Neural cell (in vitro differentiated cells): ENCODE measurements around the gene OLIG1. TPM values are rescaled to one million over a fixed set of nuclear protein-coding genes. Genes with fewer than 3 reads are reported as not detected.

ENCODE experiments used
- H2AFZ ChIP-seq: fragments of 200-600, 300-800 bp; sonication (generic), shearing (Covaris generic); 2 replicates; pipeline ENCODE4 v1.6.0; 2014; ENCODE audit warnings: low read depth, mild to moderate bottlenecking, antibody characterized with exemption, low read length, moderate library complexity
- H3F3A ChIP-seq: fragments of 200-600 bp; shearing (Covaris generic); 2 replicates; pipeline ENCODE4 v1.6.1; 2016; ENCODE audit warnings: mild to moderate bottlenecking, moderate library complexity, mixed read lengths, antibody characterized with exemption, low read length; ENCODE audit not compliant: insufficient read depth, poor library complexity, severe bottlenecking
- H3K27ac ChIP-seq: fragments of 200-600, 300-800 bp; sonication (generic), shearing (Covaris generic); 2 replicates; pipeline ENCODE4 v1.5.1; 2014; ENCODE audit warnings: mild to moderate bottlenecking, low read length, moderate library complexity
- H3K27me3 ChIP-seq: fragments of 300-800, 200-600 bp; sonication (generic), shearing (Covaris generic); 2 replicates; pipeline ENCODE4 v1.6.0; 2014; ENCODE audit warnings: mild to moderate bottlenecking, low read depth, low read length, moderate library complexity; ENCODE audit not compliant: insufficient read depth
- H3K36me3 ChIP-seq: fragments of 300-800, 200-600 bp; sonication (generic), shearing (Covaris generic); 2 replicates; pipeline ENCODE4 v1.5.1; 2014; ENCODE audit warnings: mild to moderate bottlenecking, antibody characterized with exemption, low read length, moderate library complexity; ENCODE audit not compliant: insufficient read depth
- H3K4me2 ChIP-seq: fragments of 300-800, 200-600 bp; sonication (generic), shearing (Covaris generic); 2 replicates; pipeline ENCODE4 v1.6.0; 2014; ENCODE audit warnings: mild to moderate bottlenecking, low read length
- H3K4me3 ChIP-seq: fragments of 300-800, 200-600 bp; sonication (generic), shearing (Covaris generic); 2 replicates; pipeline ENCODE4 v1.5.1; 2014; ENCODE audit warnings: mild to moderate bottlenecking, low read length, moderate library complexity
- H3K79me2 ChIP-seq: fragments of 200-600 bp; shearing (Covaris generic); replicated peaks from 2 replicates; pipeline ENCODE4 v1.6.0; 2014; ENCODE audit warnings: mild to moderate bottlenecking, low read length, moderate library complexity; ENCODE audit not compliant: insufficient read depth
- H3K9ac ChIP-seq: fragments of 300-800, 200-600 bp; sonication (generic), shearing (Covaris generic); 2 replicates; pipeline ENCODE4 v1.6.1; 2016; ENCODE audit warnings: mild to moderate bottlenecking, low read length, mixed read lengths
- H3K9me2 ChIP-seq: fragments of 200-600 bp; shearing (Covaris generic); 2 replicates; pipeline ENCODE4 v1.6.1; 2016; ENCODE audit warnings: mild to moderate bottlenecking, low read length, mixed read lengths; ENCODE audit not compliant: insufficient read depth
- H3K9me3 ChIP-seq: fragments of 200-600, 300-800 bp; sonication (generic), shearing (Covaris generic); 2 replicates; pipeline ENCODE4 v1.6.1; 2016; ENCODE audit warnings: mild to moderate bottlenecking, mixed run types, low read length, moderate library complexity, mixed read lengths
- H4K20me1 ChIP-seq: fragments of 200-600 bp; shearing (Covaris generic); 2 replicates; pipeline ENCODE4 v1.6.1; 2016; ENCODE audit warnings: mild to moderate bottlenecking, mixed run types; ENCODE audit not compliant: insufficient read depth
- EP300 ChIP-seq: fragments of 450-650 bp; conservative IDR thresholded peaks from 2 replicates; pipeline ENCODE4 v1.6.1; 2014; ENCODE audit warnings: antibody characterized with exemption, mild to moderate bottlenecking, moderate library complexity; ENCODE audit not compliant: poor library complexity, severe bottlenecking
- EZH2 ChIP-seq: fragments of 200-600, 300-800 bp; shearing (Covaris generic), sonication (generic); IDR thresholded peaks from 2 replicates; pipeline ENCODE4 v1.6.1; 2014; ENCODE audit warnings: antibody characterized with exemption, low read length, borderline replicate concordance, mild to moderate bottlenecking; ENCODE audit not compliant: insufficient read depth, poor library complexity, severe bottlenecking
- MXI1 ChIP-seq: fragments of 450-650 bp; conservative IDR thresholded peaks from 2 replicates; pipeline ENCODE4 v1.6.1; 2014; ENCODE audit warnings: antibody characterized with exemption, mild to moderate bottlenecking; ENCODE audit not compliant: poor library complexity, severe bottlenecking
- POLR2AphosphoS5 ChIP-seq: IDR thresholded peaks from 2 replicates; pipeline ENCODE4 v1.6.1; 2012
- RAD21 ChIP-seq: fragments of 450-650 bp; conservative IDR thresholded peaks from 2 replicates; pipeline ENCODE4 v1.6.1; 2014; ENCODE audit warnings: antibody characterized with exemption, mild to moderate bottlenecking, moderate library complexity
- SMC3 ChIP-seq: fragments of 450-650 bp; conservative IDR thresholded peaks from 2 replicates; pipeline ENCODE4 v1.6.1; 2014; ENCODE audit warnings: antibody characterized with exemption, mild to moderate bottlenecking, moderate library complexity; ENCODE audit not compliant: poor library complexity
- TAF1 ChIP-seq: IDR thresholded peaks from 2 replicates; pipeline ENCODE4 v1.6.1; 2012; ENCODE audit warnings: low read depth
- polyA plus RNA-seq: library from polyadenylated mRNA; depleted of rRNA; stranded (reverse); fragments of >200 nt; gene quantifications from 2 replicates; pipeline ENCODE4 v1.2.3, GENCODE V29; 2014
- TF ChIP-seq, protein P1 (sequence below): fragments of 450-650 bp; IDR thresholded peaks from 2 replicates; pipeline ENCODE4 v1.5.1; 2014; ENCODE audit warnings: antibody characterized with exemption, mild to moderate bottlenecking, moderate library complexity; ENCODE audit not compliant: poor library complexity, severe bottlenecking
- TF ChIP-seq, protein P2 (sequence below): IDR thresholded peaks from 2 replicates; pipeline ENCODE4 v1.6.1; 2012; ENCODE audit warnings: borderline replicate concordance

OLIG1 gene
- polyA plus RNA-seq, 1 donor from 2014 or later = 1.4 TPM

DNA sequence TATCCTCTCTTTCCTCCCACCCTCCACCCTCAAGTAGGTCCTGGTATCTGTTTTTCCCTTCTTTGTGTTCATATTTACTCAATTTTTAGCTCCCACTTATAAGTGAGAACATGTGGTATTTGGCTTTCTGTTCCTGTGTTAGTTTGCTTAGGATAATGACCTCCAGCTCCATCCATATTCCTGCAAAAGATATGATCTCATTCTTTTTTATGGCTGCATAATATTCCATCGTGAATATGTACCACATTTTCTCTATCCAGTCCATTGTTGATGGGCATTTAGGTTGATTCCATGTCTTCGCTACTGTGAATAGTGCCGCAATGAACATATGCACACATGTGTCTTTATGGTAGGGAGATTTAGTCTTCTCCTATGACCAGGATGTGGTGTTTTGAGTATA is 29.7 kb upstream of the OLIG1 start:
- no peaks in the 10 kb centered on the region for H3K36me3 ChIP-seq
- H2AFZ ChIP-seq = no peak overlapping the region
- H3F3A ChIP-seq = no peaks in the 10 kb centered on the region
- H3K27me3 ChIP-seq = peaks cover 14% of the 10 kb centered on the region
- no peak overlapping the region for H3K9ac ChIP-seq
- H4K20me1 ChIP-seq = no peaks in the 10 kb centered on the region
- H3K9me2 ChIP-seq = no peaks in the 10 kb centered on the region
- no peaks in the 10 kb centered on the region for H3K79me2 ChIP-seq
- no peak for TF ChIP-seq MXI1
- TF ChIP-seq SMC3 = no peak
- TF ChIP-seq POLR2AphosphoS5 = no peak
- TF ChIP-seq, protein P1, sequence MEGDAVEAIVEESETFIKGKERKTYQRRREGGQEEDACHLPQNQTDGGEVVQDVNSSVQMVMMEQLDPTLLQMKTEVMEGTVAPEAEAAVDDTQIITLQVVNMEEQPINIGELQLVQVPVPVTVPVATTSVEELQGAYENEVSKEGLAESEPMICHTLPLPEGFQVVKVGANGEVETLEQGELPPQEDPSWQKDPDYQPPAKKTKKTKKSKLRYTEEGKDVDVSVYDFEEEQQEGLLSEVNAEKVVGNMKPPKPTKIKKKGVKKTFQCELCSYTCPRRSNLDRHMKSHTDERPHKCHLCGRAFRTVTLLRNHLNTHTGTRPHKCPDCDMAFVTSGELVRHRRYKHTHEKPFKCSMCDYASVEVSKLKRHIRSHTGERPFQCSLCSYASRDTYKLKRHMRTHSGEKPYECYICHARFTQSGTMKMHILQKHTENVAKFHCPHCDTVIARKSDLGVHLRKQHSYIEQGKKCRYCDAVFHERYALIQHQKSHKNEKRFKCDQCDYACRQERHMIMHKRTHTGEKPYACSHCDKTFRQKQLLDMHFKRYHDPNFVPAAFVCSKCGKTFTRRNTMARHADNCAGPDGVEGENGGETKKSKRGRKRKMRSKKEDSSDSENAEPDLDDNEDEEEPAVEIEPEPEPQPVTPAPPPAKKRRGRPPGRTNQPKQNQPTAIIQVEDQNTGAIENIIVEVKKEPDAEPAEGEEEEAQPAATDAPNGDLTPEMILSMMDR = no peak
- no peak for TF ChIP-seq EP300
- no peak for TF ChIP-seq RAD21
- TF ChIP-seq, protein P2, sequence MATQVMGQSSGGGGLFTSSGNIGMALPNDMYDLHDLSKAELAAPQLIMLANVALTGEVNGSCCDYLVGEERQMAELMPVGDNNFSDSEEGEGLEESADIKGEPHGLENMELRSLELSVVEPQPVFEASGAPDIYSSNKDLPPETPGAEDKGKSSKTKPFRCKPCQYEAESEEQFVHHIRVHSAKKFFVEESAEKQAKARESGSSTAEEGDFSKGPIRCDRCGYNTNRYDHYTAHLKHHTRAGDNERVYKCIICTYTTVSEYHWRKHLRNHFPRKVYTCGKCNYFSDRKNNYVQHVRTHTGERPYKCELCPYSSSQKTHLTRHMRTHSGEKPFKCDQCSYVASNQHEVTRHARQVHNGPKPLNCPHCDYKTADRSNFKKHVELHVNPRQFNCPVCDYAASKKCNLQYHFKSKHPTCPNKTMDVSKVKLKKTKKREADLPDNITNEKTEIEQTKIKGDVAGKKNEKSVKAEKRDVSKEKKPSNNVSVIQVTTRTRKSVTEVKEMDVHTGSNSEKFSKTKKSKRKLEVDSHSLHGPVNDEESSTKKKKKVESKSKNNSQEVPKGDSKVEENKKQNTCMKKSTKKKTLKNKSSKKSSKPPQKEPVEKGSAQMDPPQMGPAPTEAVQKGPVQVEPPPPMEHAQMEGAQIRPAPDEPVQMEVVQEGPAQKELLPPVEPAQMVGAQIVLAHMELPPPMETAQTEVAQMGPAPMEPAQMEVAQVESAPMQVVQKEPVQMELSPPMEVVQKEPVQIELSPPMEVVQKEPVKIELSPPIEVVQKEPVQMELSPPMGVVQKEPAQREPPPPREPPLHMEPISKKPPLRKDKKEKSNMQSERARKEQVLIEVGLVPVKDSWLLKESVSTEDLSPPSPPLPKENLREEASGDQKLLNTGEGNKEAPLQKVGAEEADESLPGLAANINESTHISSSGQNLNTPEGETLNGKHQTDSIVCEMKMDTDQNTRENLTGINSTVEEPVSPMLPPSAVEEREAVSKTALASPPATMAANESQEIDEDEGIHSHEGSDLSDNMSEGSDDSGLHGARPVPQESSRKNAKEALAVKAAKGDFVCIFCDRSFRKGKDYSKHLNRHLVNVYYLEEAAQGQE = no peak
- TF ChIP-seq EZH2 = no peak
- TF ChIP-seq TAF1 = no peak
- no peak overlapping the region for H3K27ac ChIP-seq
- H3K9me3 ChIP-seq = no peaks in the 10 kb centered on the region
- H3K4me3 ChIP-seq = no peak overlapping the region
- no peak overlapping the region for H3K4me2 ChIP-seq

DNA sequence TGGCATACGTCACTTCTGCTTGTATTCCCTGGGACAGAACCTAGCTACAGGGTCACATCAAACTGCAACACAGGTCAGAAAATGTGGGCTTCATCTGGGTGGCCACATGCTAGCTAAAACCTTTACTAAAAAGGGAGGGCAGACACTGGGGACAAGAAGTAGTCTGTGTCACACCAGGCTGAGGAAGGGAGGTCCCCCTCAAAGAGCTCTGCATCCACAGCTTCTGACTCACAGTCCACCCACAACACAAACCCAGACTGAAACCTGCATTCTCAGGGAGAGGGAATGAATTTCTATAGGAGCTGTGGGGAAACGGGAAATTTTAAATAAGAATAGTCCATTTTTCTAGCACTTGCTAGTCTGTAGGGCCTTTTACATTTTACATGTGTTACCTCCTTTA is 28.0 kb upstream of the OLIG1 start:
- H4K20me1 ChIP-seq = no peaks in the 10 kb centered on the region
- TF ChIP-seq, protein P2 = no peak
- TF ChIP-seq, protein P1 = no peak
- TF ChIP-seq EP300 = no peak
- no peak for TF ChIP-seq SMC3
- no peak for TF ChIP-seq POLR2AphosphoS5
- no peak for TF ChIP-seq EZH2
- TF ChIP-seq RAD21 = no peak
- no peak for TF ChIP-seq TAF1
- TF ChIP-seq MXI1 = no peak
- no peak overlapping the region for H3K4me3 ChIP-seq
- no peaks in the 10 kb centered on the region for H3K36me3 ChIP-seq
- H3K27ac ChIP-seq = no peak overlapping the region
- no peak overlapping the region for H3K9ac ChIP-seq
- H3K4me2 ChIP-seq = no peak overlapping the region
- no peaks in the 10 kb centered on the region for H3K9me2 ChIP-seq
- no peaks in the 10 kb centered on the region for H3K79me2 ChIP-seq
- no peak overlapping the region for H2AFZ ChIP-seq
- H3F3A ChIP-seq = no peaks in the 10 kb centered on the region
- H3K27me3 ChIP-seq = peaks cover 4% of the 10 kb centered on the region
- H3K9me3 ChIP-seq = no peaks in the 10 kb centered on the region
